A549 (cell line): ENCODE data around the gene ISCA2. TPM values are rescaled to one million over a fixed set of nuclear protein-coding genes. Genes with fewer than 3 reads are reported as not detected.
A peak's percentile ranks its signal among the peaks of the same experiment; 100 is the strongest.

ENCODE experiments used
- ATAC-seq, 2 experiments: fragments of 200-7000 bp in 1 of 2; fragments of >200 bp in 1 of 2; cut with Nextera tagmentation in 1 of 2; cut with Tn5 transposase in 1 of 2; 3 replicates each; pipeline versions ENCODE4 v1.8.0 to v1.9.1; 2018 to 2020; ENCODE audit warnings: mild to moderate bottlenecking in 1 of 2, moderate library complexity in 1 of 2
- CTCF ChIA-PET: fragments of 300-600 bp; sonication (Branson Sonifier 250); formaldehyde crosslinking; extraction: SDS; loops from one replicate; lab custom pipeline; 2021; ENCODE audit warnings: antibody characterized with exemption, inconsistent platforms; lab: Yijun Ruan, JAX
- POLR2A ChIA-PET: fragments of 350-600 bp; formaldehyde crosslinking; extraction: SDS; loops from one replicate; lab custom pipeline; 2021; ENCODE audit warnings: antibody characterized with exemption, inconsistent platforms; lab: Yijun Ruan, JAX
- DNase-seq, 2 experiments: peaks; one replicate each; pipeline versions ENCODE4 v3.0.0 to v3.0.0-alpha.2; 2011 to 2016; ENCODE audit warnings: low read depth in 1 of 2, low spot score in 1 of 2
- FAIRE-seq: peaks from 2 replicates; lab custom pipeline; 2011; peaks lifted over from hg19 to GRCh38; lab: Jason Lieb, UNC
- H3K27ac ChIP-seq, 2 experiments: fragments of >200 bp; sonication (Bioruptor Twin); formaldehyde crosslinking; 3 replicates each; pipeline ENCODE4 v1.5.1; 2016 to 2017
- H3K4me1 ChIP-seq: fragments of >200 bp; sonication (Bioruptor Twin); formaldehyde crosslinking; 3 replicates; pipeline ENCODE4 v1.6.1; 2016
- H3K4me2 ChIP-seq: fragments of >200 bp; sonication (Bioruptor Twin); formaldehyde crosslinking; 3 replicates; pipeline ENCODE4 v1.6.1; 2016
- H3K4me3 ChIP-seq: fragments of >200 bp; sonication (Bioruptor Twin); formaldehyde crosslinking; 3 replicates; pipeline ENCODE4 v1.5.1; 2016
- H3K9me3 ChIP-seq: fragments of >200 bp; sonication (Bioruptor Twin); formaldehyde crosslinking; 3 replicates; pipeline ENCODE4 v1.6.1; 2016
- CBX8 ChIP-seq: fragments of 200-600 bp; sonication (generic); IDR thresholded peaks from 2 replicates; pipeline ENCODE4 v1.6.1; 2016
- EHMT2 ChIP-seq: fragments of 200-600 bp; sonication (generic); IDR thresholded peaks from 2 replicates; pipeline ENCODE4 v1.6.1; 2016; ENCODE audit warnings: antibody characterized with exemption, low read depth, mild to moderate bottlenecking, moderate library complexity
- FOSB ChIP-seq: fragments of 250-450 bp; sonication (Bioruptor Pico); IDR thresholded peaks from 2 replicates; pipeline ENCODE4 v1.5.0; 2020; ENCODE audit warnings: mild to moderate bottlenecking, moderate library complexity
- FOXS1 ChIP-seq: fragments of 250-450 bp; sonication (Bioruptor Pico); IDR thresholded peaks from 2 replicates; pipeline ENCODE4 v1.5.0; 2020; ENCODE audit warnings: mild to moderate bottlenecking, moderate library complexity
- GATA3 ChIP-seq: IDR thresholded peaks from 2 replicates; pipeline ENCODE4 v1.6.1; 2012; ENCODE audit warnings: borderline replicate concordance
- HDAC2 ChIP-seq: fragments of 200-600 bp; sonication (generic); IDR thresholded peaks from 2 replicates; pipeline ENCODE4 v1.6.1; 2016
- HEYL ChIP-seq: fragments of 250-450 bp; sonication (Bioruptor Pico); IDR thresholded peaks from 2 replicates; pipeline ENCODE4 v1.8.0; 2021; ENCODE audit warnings: mild to moderate bottlenecking, moderate library complexity
- HOXB5 ChIP-seq: fragments of 250-450 bp; sonication (Bioruptor Pico); IDR thresholded peaks from 2 replicates; pipeline ENCODE4 v1.5.0; 2020; ENCODE audit warnings: mild to moderate bottlenecking, moderate library complexity
- JUN ChIP-seq, 2 experiments: fragments of >200 bp; sonication (Bioruptor Twin); formaldehyde crosslinking; IDR thresholded peaks; 2 replicates in 1 of 2; 3 replicates in 1 of 2; pipeline ENCODE4 v1.6.1; 2016 to 2017
- KDM5A ChIP-seq: fragments of 200-600 bp; sonication (generic); IDR thresholded peaks from 2 replicates; pipeline ENCODE4 v1.6.1; 2016; ENCODE audit warnings: antibody characterized with exemption, mild to moderate bottlenecking
- MAFK ChIP-seq: fragments of 450-650 bp; IDR thresholded peaks from 2 replicates; pipeline ENCODE4 v1.6.1; 2014; ENCODE audit not compliant: partially characterized antibody
- NPAS2 ChIP-seq: fragments of 250-450 bp; sonication (Bioruptor Pico); IDR thresholded peaks from 2 replicates; pipeline ENCODE4 v1.8.0; 2022; ENCODE audit warnings: mild to moderate bottlenecking, moderate library complexity, borderline replicate concordance
- RAD21 ChIP-seq, 2 experiments: fragments of >200 bp in 1 of 2; sonication (Bioruptor Twin) in 1 of 2; formaldehyde crosslinking in 1 of 2; IDR thresholded peaks in 1 of 2; conservative IDR thresholded peaks in 1 of 2; 2 replicates in 1 of 2; 3 replicates in 1 of 2; pipeline ENCODE4 v1.6.1; 2012 to 2018; ENCODE audit warnings: inconsistent platforms in 1 of 2
- RARB ChIP-seq: fragments of 250-450 bp; sonication (Bioruptor Pico); IDR thresholded peaks from 2 replicates; pipeline ENCODE4 v1.8.0; 2021; ENCODE audit warnings: mild to moderate bottlenecking, moderate library complexity
- TFCP2L1 ChIP-seq: fragments of 250-450 bp; sonication (Bioruptor Pico); IDR thresholded peaks from 2 replicates; pipeline ENCODE4 v1.5.0; 2021; ENCODE audit warnings: mild to moderate bottlenecking
- TP53 ChIP-seq: fragments of 250-450 bp; sonication (Bioruptor Pico); IDR thresholded peaks from 2 replicates; pipeline ENCODE4 v1.5.0; 2021; ENCODE audit warnings: mild to moderate bottlenecking, moderate library complexity
- ZC3H11A ChIP-seq: fragments of 450-650 bp; IDR thresholded peaks from 2 replicates; pipeline ENCODE4 v1.6.1; 2014; ENCODE audit warnings: antibody characterized with exemption, mild to moderate bottlenecking
- ZFP36 ChIP-seq: fragments of 450-650 bp; IDR thresholded peaks from 2 replicates; pipeline ENCODE4 v1.6.1; 2014; ENCODE audit warnings: borderline replicate concordance; ENCODE audit not compliant: partially characterized antibody
- ZNF302 ChIP-seq: fragments of 250-450 bp; sonication (Bioruptor Pico); IDR thresholded peaks from 2 replicates; pipeline ENCODE4 v1.9.0; 2021; ENCODE audit warnings: inconsistent platforms, mild to moderate bottlenecking, moderate library complexity
- ZSCAN20 ChIP-seq: fragments of 250-450 bp; sonication (Bioruptor Pico); IDR thresholded peaks from 2 replicates; pipeline ENCODE4 v1.8.0; 2022; ENCODE audit warnings: mild to moderate bottlenecking, moderate library complexity
- WGBS: methylation state at CpG from one replicate; pipeline ENCODE4 v1.1.6; 2017; ENCODE audit errors: missing lambda C conversion rate; 5-methylcytosine and 5-hydroxymethylcytosine counted together
- polyA plus RNA-seq, 4 experiments: library from polyadenylated mRNA; depleted of rRNA in 3 of 4; stranded (reverse); fragments of >200 nt; fragmentation: RNase III in 1 of 4; extraction: RNeasy Plus Mini Kit Qiagen cat#74134 plus additional on column Dnase treatment in 1 of 4; gene quantifications; 2 replicates in 3 of 4; 3 replicates in 1 of 4; pipeline ENCODE4 v1.2.3, GENCODE V29; 2011 to 2017
- TF ChIP-seq, protein P1 (sequence below): fragments of >200 bp; sonication (Bioruptor Twin); formaldehyde crosslinking; IDR thresholded peaks from 2 replicates; pipeline ENCODE4 v1.6.1; 2016
- TF ChIP-seq, protein P2 (sequence below): fragments of 150-350 bp; IDR thresholded peaks from 2 replicates; pipeline ENCODE4 v1.6.1; 2014; ENCODE audit warnings: low read depth, mild to moderate bottlenecking, low read length
- TF ChIP-seq, protein P3 (sequence below): IDR thresholded peaks from 2 replicates; pipeline ENCODE4 v1.6.1; 2012; ENCODE audit warnings: low read depth, borderline replicate concordance
- TF ChIP-seq, protein P4 (sequence below): fragments of 200-600 bp; sonication (generic); IDR thresholded peaks from 2 replicates; pipeline ENCODE4 v1.6.1; 2016; ENCODE audit warnings: antibody characterized with exemption, mild to moderate bottlenecking, moderate library complexity

The ISCA2 gene
- polyA plus RNA-seq, 2 of the 4 experiments (the other 2 are of a cell fraction) = 48.8 to 49.3 TPM

DNA sequence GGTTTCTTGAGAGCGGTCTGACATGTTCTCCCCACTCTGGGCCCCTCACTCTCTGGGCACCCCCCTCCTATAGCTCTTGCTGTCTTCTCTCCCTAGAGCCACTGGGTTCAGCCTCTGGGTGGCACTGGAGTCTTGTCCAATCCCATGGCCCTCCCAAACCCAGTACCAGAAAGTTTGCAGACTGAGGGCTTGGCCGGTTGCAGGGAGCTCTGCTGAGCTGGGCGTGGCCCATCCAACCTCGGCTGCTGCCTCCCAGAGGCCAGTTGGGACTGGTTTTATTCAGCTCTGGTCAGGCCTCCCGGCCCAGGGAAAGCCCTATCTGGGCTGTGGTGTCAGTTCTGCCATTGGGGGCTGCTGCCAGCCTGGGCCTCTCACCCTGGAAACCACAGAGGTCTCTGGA, 37.9 kb downstream of the ISCA2 start:
- POLR2A ChIA-PET = no interaction called here
- H3K27ac ChIP-seq = peak overlapping the region in 1 of 2 experiments; percentile 55; a peak in 4 of 6 replicates
- peaks cover 10% of the 10 kb centered on the region for H3K4me1 ChIP-seq
- WGBS = 64% methylated on average over 2 of the region's 5 CpGs
- ATAC-seq (peak; percentile 60 to 87; a peak in 5 of 6 replicates), DNase-seq (peak; percentile 44 to 58), FAIRE-seq (no peak)
- no peaks in the 10 kb centered on the region for H3K9me3 ChIP-seq
- 0 out of 3 replicates have a peak overlapping the region, but pooled peaks have one; percentile 17 for H3K4me2 ChIP-seq
- no peak overlapping the region for H3K4me3 ChIP-seq
- CTCF ChIA-PET = interaction anchor here (1.6 kb wide), 1 partner anchor 93 kb away, joined by 5 read pairs; no protein-coding TSS in a partner anchor
- TF ChIP-seq ZFP36 (no peak), TP53 (CRISPR knock-in tag) (no peak), RAD21 (conservative IDR thresholded peaks at IDR 0.05 in 1 of 2, IDR thresholded peaks at IDR 0.05 in 1 of 2) (peak in 1 of 2 experiments; percentile 37; a peak in 4 of 5 replicates), FOXS1 (CRISPR knock-in tag) (no peak), NPAS2 (CRISPR knock-in tag) (no peak)

DNA sequence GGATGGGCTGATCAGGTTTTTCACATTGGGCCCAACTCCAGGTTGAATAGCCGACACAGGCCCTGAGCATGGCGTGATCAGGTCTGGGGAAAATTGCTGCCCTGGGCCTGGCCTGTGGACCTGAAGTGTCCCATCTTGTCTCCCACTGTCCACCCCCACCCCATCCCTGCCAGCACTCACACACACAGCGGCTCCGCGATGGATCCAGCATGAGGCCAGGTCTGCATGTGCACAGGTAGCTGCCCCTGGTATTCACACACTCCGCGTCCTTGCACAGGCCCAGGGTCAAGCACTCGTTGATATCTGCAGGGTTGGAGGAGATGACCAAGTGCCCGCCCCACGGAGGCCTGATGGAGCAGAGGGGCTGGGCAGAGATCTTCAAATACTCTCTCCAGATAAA, 38.7 kb downstream of the ISCA2 start:
- TF ChIP-seq FOSB (no peak), EHMT2 (no peak), RARB (CRISPR knock-in tag) (no peak), TP53 (CRISPR knock-in tag) (no peak), KDM5A (no peak), ZSCAN20 (CRISPR knock-in tag) (no peak), HEYL (CRISPR knock-in tag) (no peak), GATA3 (no peak)
- TF ChIP-seq, protein P1, sequence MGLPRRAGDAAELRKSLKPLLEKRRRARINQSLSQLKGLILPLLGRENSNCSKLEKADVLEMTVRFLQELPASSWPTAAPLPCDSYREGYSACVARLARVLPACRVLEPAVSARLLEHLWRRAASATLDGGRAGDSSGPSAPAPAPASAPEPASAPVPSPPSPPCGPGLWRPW = no peak
- TF ChIP-seq, protein P2, sequence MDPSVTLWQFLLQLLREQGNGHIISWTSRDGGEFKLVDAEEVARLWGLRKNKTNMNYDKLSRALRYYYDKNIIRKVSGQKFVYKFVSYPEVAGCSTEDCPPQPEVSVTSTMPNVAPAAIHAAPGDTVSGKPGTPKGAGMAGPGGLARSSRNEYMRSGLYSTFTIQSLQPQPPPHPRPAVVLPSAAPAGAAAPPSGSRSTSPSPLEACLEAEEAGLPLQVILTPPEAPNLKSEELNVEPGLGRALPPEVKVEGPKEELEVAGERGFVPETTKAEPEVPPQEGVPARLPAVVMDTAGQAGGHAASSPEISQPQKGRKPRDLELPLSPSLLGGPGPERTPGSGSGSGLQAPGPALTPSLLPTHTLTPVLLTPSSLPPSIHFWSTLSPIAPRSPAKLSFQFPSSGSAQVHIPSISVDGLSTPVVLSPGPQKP = no peak
- TF ChIP-seq, all 56 proteins: peak for 0
- peaks cover 10% of the 10 kb centered on the region for H3K4me1 ChIP-seq
- no peak overlapping the region for H3K4me3 ChIP-seq
- ChIA-PET CTCF (interaction anchor here (0.6 to 1.6 kb wide), 8 partner anchors 9 to 272 kb away, joined by 3 to 5 read pairs (median 4); no protein-coding TSS in a partner anchor), POLR2A (no interaction called here)
- H3K4me2 ChIP-seq = no peak overlapping the region
- DNase-seq (no peak), FAIRE-seq (no peak), ATAC-seq (no peak)
- H3K9me3 ChIP-seq = no peaks in the 10 kb centered on the region
- H3K27ac ChIP-seq = peak overlapping the region in 1 of 2 experiments; percentile 55; a peak in 2 of 6 replicates
- WGBS = 97% methylated on average over 9 of the region's 10 CpGs

DNA sequence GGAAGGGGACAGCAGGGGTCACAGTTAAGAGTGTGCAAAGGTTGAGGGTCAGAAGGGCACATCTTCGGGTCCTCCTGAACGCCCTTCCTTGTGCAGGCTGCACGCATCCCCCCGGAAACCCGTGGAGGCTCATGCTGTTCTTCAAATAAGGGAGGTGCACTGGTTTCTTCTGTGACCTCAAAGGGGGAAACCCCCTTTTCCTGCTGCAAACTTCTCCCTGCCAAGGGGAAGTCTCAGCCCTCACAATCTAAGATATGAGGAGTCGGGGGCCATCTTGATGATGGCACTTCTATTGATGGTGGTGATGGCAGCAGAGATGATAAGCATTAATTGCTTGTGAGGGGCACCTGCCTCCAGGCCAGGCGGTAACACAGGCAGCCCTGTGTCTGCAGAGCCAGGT, 40.0 kb downstream of the ISCA2 start:
- no peak overlapping the region for H3K4me3 ChIP-seq
- CTCF ChIA-PET = interaction anchor here (1.0 to 1.5 kb wide), 2 partner anchors 32 to 75 kb away, joined by 4 read pairs; no protein-coding TSS in a partner anchor
- no peak for ATAC-seq
- no peak for TF ChIP-seq MAFK
- TF ChIP-seq, all 56 proteins: peak for 0
- FAIRE-seq (no peak), DNase-seq (no peak)
- Histone ChIP-seq H3K9me3 (no peaks in the 10 kb centered on the region), H3K4me1 (peaks cover 10% of the 10 kb centered on the region), H3K27ac (no peak overlapping the region), H3K4me2 (no peak overlapping the region)
- WGBS = 74% methylated on average over 6 of the region's 7 CpGs
- POLR2A ChIA-PET = no interaction called here

DNA sequence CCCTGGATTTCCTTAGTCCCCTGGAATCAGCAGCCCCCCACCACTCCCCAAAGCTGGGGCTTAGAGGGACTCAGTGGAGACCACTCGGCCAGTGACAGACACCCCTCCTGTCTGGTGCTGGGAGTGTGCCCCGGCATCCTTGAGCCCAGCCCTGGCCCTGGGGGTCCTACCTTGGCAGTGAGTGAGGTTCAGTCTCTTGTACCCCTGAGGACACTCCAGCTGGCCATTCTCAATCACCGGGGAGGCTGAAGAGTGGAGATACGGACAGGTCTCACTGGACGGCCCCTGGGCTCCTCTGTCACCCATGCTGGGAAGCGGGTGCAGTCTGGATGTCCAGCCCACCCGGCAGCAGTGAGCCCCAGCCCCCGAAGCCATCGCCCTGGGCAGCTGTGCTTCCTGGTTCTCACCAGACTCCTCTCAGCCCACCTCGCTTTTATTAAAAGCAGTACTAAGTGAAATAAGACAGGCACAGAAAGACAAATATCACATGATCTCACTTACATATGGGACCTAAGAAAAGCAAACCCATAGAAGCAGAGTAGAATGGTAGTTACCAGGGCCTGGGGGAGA, 42.3 kb downstream of the ISCA2 start:
- Histone ChIP-seq H3K4me1 (peaks cover 10% of the 10 kb centered on the region), H3K9me3 (no peaks in the 10 kb centered on the region), H3K4me3 (no peak overlapping the region), H3K27ac (no peak overlapping the region), H3K4me2 (no peak overlapping the region)
- POLR2A ChIA-PET = no interaction called here
- ATAC-seq (no peak), FAIRE-seq (no peak), DNase-seq (no peak)
- 69% methylated on average over 9 of the region's 10 CpGs for whole genome bisulfite sequencing
- CTCF ChIA-PET = interaction anchor here (1.2 to 1.6 kb wide), 2 partner anchors 27 to 36 kb away, joined by 3 read pairs; no protein-coding TSS in a partner anchor
- TF ChIP-seq EHMT2 (no peak), JUN (IDR thresholded peaks at IDR 0.05) (no peak), TFCP2L1 (no peak), ZC3H11A (no peak), NPAS2 (CRISPR knock-in tag) (no peak), GATA3 (no peak), CBX8 (no peak), ZNF302 (CRISPR knock-in tag) (no peak), HDAC2 (no peak), HOXB5 (no peak)
- TF ChIP-seq, protein P1 = no peak
- TF ChIP-seq, protein P3, sequence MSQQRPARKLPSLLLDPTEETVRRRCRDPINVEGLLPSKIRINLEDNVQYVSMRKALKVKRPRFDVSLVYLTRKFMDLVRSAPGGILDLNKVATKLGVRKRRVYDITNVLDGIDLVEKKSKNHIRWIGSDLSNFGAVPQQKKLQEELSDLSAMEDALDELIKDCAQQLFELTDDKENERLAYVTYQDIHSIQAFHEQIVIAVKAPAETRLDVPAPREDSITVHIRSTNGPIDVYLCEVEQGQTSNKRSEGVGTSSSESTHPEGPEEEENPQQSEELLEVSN = no peak
- TF ChIP-seq, protein P4, sequence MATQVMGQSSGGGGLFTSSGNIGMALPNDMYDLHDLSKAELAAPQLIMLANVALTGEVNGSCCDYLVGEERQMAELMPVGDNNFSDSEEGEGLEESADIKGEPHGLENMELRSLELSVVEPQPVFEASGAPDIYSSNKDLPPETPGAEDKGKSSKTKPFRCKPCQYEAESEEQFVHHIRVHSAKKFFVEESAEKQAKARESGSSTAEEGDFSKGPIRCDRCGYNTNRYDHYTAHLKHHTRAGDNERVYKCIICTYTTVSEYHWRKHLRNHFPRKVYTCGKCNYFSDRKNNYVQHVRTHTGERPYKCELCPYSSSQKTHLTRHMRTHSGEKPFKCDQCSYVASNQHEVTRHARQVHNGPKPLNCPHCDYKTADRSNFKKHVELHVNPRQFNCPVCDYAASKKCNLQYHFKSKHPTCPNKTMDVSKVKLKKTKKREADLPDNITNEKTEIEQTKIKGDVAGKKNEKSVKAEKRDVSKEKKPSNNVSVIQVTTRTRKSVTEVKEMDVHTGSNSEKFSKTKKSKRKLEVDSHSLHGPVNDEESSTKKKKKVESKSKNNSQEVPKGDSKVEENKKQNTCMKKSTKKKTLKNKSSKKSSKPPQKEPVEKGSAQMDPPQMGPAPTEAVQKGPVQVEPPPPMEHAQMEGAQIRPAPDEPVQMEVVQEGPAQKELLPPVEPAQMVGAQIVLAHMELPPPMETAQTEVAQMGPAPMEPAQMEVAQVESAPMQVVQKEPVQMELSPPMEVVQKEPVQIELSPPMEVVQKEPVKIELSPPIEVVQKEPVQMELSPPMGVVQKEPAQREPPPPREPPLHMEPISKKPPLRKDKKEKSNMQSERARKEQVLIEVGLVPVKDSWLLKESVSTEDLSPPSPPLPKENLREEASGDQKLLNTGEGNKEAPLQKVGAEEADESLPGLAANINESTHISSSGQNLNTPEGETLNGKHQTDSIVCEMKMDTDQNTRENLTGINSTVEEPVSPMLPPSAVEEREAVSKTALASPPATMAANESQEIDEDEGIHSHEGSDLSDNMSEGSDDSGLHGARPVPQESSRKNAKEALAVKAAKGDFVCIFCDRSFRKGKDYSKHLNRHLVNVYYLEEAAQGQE = no peak
